ENCODE measurements around the gene CENPX.

CENPX gene

GRCh38 chr17:81976332-81977210 is 46.1 kb downstream of the CENPX start:
- peak in 1 of 2 donors; percentile 26 for DNase-seq

DNA sequence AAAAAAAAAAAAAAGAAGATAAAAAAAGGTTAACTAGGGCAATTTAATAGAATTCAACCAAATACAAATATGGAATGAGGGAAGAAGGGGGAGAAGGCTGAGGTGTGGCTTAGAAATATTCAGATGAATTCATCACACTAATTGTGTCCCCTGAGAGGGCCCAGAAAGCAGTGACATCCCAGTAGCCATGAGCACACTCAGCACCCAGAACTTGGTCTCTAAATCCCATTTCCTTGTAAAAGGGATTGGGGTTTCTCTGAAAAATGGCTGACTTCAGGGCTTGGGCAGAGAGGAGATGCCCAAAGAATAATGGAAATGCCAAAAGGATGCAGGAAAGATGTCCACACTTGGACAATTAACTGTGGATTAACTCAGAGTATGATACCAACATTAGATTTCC is 49.2 kb downstream of the CENPX start:
- DNase-seq: no peak

DNA sequence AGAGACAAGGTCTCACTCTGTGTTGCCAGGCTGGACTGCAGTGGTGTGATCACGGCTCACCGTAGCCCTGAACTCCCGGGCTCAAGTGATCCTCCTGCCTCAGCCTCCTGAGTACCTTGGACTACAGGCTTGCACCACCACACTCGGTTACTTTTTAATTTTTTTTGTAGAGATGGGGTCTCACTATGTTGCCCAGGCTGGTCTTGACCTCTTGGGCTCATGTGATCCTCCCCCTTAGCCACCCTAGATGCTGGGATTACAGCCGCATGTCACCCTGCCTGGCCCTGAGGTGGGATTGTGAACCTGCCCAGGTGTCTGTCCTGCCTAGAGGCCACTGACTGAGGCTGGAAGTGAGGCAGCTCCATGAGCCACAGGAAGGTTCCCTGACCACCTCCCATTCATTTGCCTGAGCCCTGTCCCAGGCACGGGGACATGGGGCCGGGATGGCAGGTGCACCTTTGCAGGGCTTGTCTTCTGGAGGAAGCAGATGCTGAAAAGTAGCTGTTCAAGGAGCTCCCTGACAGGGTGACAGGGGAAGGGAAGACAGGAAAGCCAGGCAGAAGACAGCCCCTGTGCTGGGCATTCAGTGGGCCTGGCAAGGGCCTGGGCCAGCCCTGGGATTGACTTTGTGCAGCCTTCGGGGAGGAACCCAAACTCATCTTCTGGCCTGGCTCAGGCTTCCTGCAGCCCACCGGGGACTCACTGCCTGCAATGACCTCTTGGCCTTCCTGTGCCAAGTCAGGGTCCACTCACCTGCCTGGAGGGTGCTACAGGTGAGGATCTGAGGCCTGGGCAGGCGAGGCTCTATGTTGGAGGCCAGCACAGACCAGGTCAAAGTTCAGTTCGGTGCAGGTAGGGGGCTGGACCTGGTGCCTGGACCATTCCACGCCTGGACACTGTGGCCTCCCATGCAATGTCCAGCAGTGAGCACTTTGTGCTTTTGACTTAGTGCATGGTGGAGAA is 53.5 kb downstream of the CENPX start:
- no peak for DNase-seq
